NCI-H82 (cell line): Measurements from ENCODE around the gene BRWD1.
"Not testable (repeated sequence)": the region's sequence is repeated elsewhere in the genome, so short reads cannot be mapped to it uniquely, and the experiment has no call there.

Source experiments
- DNase-seq: peaks from one replicate; lab custom pipeline; 2025; lab: John Stamatoyannopoulos, UW

BRWD1 gene

DNA sequence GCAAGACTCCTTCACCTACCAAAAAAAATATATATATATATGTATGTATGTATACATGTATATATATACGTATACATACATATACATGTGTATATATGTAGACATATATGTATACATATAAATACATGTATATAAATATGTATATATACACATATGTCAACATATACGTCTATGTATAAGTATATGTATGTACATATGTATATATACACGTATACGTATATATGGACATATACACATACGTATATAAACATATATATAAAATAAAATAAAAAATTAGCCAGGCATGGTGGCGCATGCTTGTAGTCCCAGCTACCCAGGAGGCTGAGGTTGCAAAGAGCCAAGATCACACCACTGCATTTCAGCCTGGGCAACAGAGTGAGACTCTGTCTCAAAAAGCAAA, 31.6 kb downstream of the BRWD1 start:
- no peak for DNase-seq

- peak; percentile 17 for DNase-seq
These were observed 32.2 kb downstream of the BRWD1 start for GRCh38 chr21:39281207-39281606.

- no peak for DNase-seq
These were observed 43.8 kb downstream of the BRWD1 start for GRCh38 chr21:39269620-39270019.

DNA sequence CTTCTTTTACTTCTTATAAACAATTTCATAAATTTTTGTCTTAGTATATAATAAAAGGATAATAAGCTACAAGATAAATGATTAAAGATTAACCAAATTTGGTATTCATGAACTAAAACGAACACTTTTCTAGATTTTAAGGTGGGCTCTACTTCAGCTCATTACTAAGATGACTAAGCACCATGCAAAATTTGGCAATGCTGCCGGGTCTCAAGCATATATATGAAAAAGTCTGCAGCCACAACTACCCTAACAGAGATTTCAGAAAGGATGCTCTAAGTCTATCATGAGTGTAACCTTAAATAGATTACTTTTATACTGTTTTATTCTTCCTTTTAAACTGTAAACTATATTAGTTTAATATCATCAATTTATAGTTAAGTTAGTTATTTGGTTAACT, 47.8 kb downstream of the BRWD1 start:
- DNase-seq = no peak

DNA sequence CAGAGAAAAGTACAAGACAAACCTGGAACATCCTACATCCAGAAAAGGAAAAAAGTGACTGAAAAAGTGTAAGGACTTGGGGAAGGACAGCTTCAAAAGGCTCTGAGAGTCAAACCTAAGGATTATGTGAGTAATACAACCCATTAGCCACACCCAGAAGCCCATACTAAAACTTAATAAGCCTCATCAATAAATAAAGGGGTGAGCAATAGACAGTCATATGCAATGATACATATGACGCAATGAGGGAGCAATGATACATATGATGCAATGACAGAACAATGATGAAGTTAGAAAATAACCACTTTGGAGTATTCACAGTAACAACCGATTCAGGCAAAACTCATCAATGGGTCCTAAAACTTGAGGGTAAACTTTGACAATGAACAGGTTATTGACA, 50.1 kb downstream of the BRWD1 start:
- DNase-seq = no peak

- no peak for DNase-seq
These were observed 55.2 kb downstream of the BRWD1 start for GRCh38 chr21:39258207-39258606.

- DNase-seq = no peak
These were observed 62.1 kb downstream of the BRWD1 start for GRCh38 chr21:39251326-39251725.

- no peak for DNase-seq
These were observed 75.2 kb downstream of the BRWD1 start for GRCh38 chr21:39238275-39238674.

- no peak for DNase-seq
These were observed 80.6 kb downstream of the BRWD1 start for GRCh38 chr21:39232861-39233291.

DNA sequence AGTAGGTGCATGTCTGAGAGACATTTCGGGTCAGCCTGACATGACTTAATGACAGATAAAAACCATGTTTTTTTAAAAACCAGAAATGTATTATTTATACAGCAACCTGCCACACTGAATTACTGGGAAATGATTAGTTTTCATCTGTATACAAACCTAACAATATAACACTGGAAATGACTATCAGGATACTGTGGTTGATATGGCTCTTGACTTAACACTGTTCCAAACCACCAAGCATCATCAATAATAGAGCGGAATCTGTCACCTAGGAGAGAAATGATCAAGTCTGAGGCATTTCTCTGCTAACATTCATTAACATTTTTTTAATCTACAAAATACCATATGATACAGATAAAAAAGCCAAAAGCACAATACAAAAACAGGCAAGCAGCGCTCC, 88.5 kb downstream of the BRWD1 start:
- no peak for DNase-seq

DNA sequence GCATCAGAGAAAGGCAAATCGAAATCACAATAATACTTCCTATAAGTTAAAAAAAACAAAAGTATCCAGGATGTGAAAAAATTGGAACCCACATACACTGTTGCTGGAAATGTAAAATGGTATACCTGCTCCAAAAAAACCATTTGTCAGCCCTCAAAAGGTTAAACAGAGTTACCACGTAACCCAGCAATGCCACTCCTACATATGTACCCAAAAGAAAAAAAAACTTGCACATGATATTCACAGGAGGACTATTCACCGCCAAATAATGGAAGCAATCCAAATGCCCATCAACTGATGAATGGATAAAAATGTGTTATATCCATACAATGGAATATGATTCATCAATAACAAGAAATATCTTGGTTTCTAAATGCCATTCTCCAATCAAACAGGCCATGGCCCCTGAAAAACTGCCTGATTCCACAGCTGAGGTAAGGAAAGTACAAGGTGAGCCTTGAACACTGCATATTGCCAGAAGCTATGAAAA, 91.4 kb downstream of the BRWD1 start:
- DNase-seq = no peak

DNA sequence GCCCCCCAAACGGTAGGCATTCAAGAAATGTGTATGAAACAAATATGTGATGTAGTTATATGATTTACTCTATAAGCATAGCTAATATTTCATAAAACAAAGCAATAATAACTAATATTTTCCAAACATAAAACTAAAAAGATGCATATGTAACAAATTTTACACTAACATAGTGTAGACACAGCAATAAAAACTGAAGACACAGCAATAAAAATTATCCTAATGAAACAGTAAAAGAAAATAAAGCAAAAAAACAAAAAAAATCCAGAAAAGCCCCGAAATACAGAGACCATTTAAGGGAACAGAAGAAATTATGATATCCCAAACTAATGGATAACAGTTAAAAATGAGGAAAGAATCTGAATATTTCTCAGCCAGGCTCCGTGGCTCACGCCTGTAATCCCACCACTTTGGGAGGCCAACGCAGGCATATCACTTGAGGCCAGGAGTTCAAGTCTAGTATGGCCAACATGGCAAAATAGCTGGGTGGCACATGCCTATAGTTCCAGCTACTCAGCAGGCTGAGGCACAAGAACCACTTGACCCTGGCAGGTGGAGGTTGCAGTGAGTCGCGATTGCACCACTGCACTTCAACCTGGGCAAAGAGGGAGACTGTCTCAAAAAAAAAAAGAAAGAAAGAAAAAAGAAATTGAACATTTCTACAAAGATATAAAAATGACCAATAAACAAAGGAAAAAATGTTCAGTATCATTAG, 92.0 kb downstream of the BRWD1 start:
- no peak for DNase-seq

- DNase-seq = not testable (repeated sequence)
These were observed 92.6 kb downstream of the BRWD1 start for GRCh38 chr21:39220875-39221274.

DNA sequence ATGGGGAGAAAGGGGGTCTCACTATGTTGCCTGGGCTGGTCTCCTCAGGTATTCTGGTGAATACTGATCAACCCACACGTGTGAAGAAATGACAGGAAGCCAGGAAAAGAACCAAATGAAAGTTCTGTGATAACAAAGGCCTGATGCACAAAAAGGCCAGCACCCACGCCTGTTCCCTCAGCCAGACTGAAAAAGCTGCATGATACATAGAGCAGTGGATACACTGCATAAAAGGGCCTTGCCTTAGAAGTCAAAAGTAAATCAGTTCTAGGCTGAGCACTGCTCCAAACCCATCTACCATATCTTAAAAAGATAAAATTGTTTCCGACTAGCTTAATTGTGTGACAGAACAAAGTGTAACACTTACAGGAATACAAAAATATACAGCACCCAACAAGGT, 93.3 kb downstream of the BRWD1 start:
- DNase-seq = no peak

DNA sequence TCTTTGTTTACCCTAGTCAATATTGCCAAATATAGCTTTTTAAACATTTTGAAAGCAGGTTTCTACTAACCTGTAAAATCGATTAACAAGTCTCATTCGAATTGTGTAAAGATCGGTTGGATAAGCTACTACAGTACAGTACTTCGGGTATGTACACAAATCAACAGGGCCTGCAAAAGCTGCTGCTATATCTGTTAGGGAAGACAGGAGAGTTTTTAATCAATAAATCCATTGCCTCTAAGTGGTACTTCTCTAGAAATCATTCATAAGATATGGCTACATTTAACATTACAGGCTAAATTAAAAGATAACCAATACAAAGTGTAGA, 95.4 kb downstream of the BRWD1 start:
- peak; percentile 33 for DNase-seq

- DNase-seq = peak; percentile 90
These were observed 95.9 kb downstream of the BRWD1 start for GRCh38 chr21:39217356-39218081.

- no peak for DNase-seq
These were observed 97.1 kb downstream of the BRWD1 start for GRCh38 chr21:39216290-39216689.

DNA sequence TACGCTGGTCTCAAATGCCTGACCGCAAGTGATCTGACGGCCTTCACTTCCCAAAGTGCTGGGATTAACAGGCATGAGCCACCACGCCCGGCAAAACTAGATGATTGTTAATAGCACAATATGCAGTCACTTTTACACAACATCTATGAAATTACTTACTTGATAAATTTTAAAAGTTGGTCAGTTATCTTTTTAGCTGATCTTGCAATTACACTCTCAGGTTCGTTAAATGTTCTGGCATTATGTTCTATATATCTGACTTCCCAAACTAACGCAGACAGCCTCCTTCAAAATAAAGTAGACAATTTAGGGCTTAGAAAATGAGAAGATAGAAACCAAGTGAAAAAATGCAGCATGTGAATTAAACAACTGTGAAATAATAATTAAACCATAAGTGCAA, 98.4 kb downstream of the BRWD1 start:
- DNase-seq = no peak

DNA sequence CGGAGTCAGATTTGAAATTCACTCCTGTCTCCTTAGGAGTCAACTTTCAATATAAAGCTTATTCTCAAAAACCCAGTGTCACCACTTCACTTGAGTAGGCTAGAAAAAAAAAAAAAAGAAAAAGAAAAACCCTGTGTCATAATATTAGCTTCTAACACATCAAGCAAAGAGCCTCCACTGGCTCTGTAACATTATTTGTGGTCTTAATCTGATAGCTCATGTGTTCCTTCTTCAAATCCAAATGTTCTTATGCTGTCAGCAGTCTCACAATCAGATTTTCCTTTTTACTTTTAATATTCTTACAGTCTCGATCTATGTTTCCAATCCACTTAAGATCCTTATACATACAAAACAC, 104.1 kb downstream of the BRWD1 start:
- DNase-seq = no peak

GRCh38 chr21:39208624-39209333, 104.7 kb downstream of the BRWD1 start:
- DNase-seq = no peak

DNA sequence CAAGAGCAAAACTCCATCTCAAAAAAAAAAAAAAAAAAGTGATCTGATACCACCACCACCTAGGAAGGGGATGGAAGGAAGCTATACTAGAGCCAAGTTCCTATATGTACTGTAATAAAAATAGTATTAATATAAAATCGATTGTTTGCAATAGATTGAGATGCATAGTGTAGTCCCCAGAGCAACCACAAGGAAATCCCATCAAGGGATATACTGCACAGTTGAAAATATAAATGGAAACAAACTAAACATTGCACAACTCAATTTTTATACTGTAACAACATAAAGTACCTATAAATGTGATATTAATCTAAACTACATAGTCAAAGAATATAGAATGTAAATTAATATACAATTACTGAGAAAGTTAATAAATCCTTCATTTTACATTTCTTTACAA, 109.3 kb downstream of the BRWD1 start:
- DNase-seq = no peak

DNA sequence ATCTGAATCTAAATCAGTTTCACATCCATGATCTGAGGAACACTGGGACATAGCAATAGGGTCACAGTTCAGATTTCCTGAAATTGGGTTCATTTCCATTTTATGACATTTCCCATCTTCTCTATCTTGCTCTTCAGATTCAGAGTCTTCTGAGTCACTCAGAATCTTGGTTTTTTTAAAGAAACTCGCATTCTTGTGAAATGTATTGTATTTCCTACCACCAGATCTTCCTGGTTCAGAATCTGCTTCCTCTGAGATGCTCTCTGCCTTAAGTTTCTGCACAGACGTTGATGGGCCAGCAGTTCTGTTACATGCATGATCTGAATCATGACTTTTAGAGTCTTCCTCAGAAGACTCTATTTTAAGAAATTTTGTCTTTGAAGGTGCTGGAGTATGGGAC, 114.6 kb downstream of the BRWD1 start:
- no peak for DNase-seq
